NCI-H748 (cell line): ENCODE data around the gene MRGPRD.
A peak's percentile ranks its signal among the peaks of the same experiment; 100 is the strongest.

Source experiments
- DNase-seq: peaks from one replicate; lab custom pipeline; 2025; ENCODE audit not compliant: unreplicated experiment; lab: John Stamatoyannopoulos, UW

Gene MRGPRD

GRCh38 chr11:68980776-68981065 is at the start of gene MRGPRD:
Gene MRGPRD, minus strand, starts transcription at chr11:68980986. Its CDS starts 0 bp downstream, at chr11:68980986.
- no peak for DNase-seq

GRCh38 chr11:69030301-69030700 is 49.5 kb upstream of the MRGPRD start:
- no peak for DNase-seq

- no peak for DNase-seq
These were observed 47.1 kb upstream of the MRGPRD start for GRCh38 chr11:69027704-69028372.

- no peak for DNase-seq
These were observed 43.7 kb upstream of the MRGPRD start for GRCh38 chr11:69024509-69024908.

GRCh38 chr11:69022260-69022659 is 41.5 kb upstream of the MRGPRD start:
- no peak for DNase-seq

- no peak for DNase-seq
These were observed 38.1 kb upstream of the MRGPRD start for GRCh38 chr11:69018924-69019323.

GRCh38 chr11:69017951-69018350 is 37.2 kb upstream of the MRGPRD start:
- DNase-seq: no peak

- no peak for DNase-seq
These were observed 34.2 kb upstream of the MRGPRD start for GRCh38 chr11:69014898-69015549.

GRCh38 chr11:69014084-69014851 is 33.5 kb upstream of the MRGPRD start:
- no peak for DNase-seq

- peak; percentile 10 for DNase-seq
These were observed 32.5 kb upstream of the MRGPRD start, which contains the start of gene MRGPRF for GRCh38 chr11:69013009-69013951. Gene MRGPRF, minus strand, starts transcription at chr11:69013246. Its CDS starts 3,345 bp downstream, at chr11:69009901.

GRCh38 chr11:69012092-69013008 is 31.6 kb upstream of the MRGPRD start:
- DNase-seq: no peak

GRCh38 chr11:69011624-69012091 is 30.9 kb upstream of the MRGPRD start:
- no peak for DNase-seq

- no peak for DNase-seq
These were observed 30.3 kb upstream of the MRGPRD start for GRCh38 chr11:69010964-69011623.

- no peak for DNase-seq
These were observed 29.6 kb upstream of the MRGPRD start for GRCh38 chr11:69010361-69010891.

GRCh38 chr11:69009441-69010211 is 28.8 kb upstream of the MRGPRD start:
- DNase-seq: no peak

GRCh38 chr11:69008737-69009440 is 28.1 kb upstream of the MRGPRD start:
- no peak for DNase-seq

- DNase-seq: no peak
These were observed 27.2 kb upstream of the MRGPRD start for GRCh38 chr11:69007975-69008381.

- no peak for DNase-seq
These were observed 26.0 kb upstream of the MRGPRD start for GRCh38 chr11:69006816-69007215.
